Psoas muscle (tissue), 8 donors: ENCODE results near the gene KIR2DL1. TPM values are rescaled to one million over a fixed set of nuclear protein-coding genes. Genes with fewer than 3 reads are reported as not detected.
"Not testable (repeated sequence)": the region's sequence is repeated elsewhere in the genome, so short reads cannot be mapped to it uniquely, and the experiment has no call there.

Experiments used
- ATAC-seq, 4 donors: fragments of 200-7000 bp; cut with Tn5 transposase; one replicate each; pipeline ENCODE4 v1.9.1; 2020; ENCODE audit warnings: moderate library complexity in 3 of 4, mild to moderate bottlenecking in 2 of 4
- DNase-seq, 2 donors: peaks; one replicate each; pipeline ENCODE4 v3.0.0-alpha.2; 2020
- H3K27ac ChIP-seq: fragments of 200-600 bp; one replicate; pipeline ENCODE4 v1.8.0; 2022
- H3K27me3 ChIP-seq, 3 donors: fragments of 200-600 bp in 1 of 3; one replicate each; pipeline versions ENCODE4 v1.6.1 to v1.8.0; 2013 to 2022; ENCODE audit warnings: low read length in 2 of 3, mild to moderate bottlenecking in 2 of 3, moderate library complexity in 1 of 3; ENCODE audit not compliant: insufficient read depth in 3 of 3
- H3K36me3 ChIP-seq, 2 donors: fragments of 200-600 bp in 1 of 2; one replicate each; pipeline versions ENCODE4 v1.6.1 to v1.8.0; 2013 to 2022; ENCODE audit warnings: low read depth in 1 of 2, mild to moderate bottlenecking in 1 of 2, moderate library complexity in 1 of 2; ENCODE audit not compliant: insufficient read depth in 1 of 2
- H3K4me1 ChIP-seq: fragments of 200-600 bp; one replicate; pipeline ENCODE4 v1.8.0; 2022
- H3K4me3 ChIP-seq: fragments of 200-600 bp; one replicate; pipeline ENCODE4 v1.8.0; 2022; ENCODE audit warnings: mild to moderate bottlenecking
- H3K9me3 ChIP-seq: fragments of 200-600 bp; one replicate; pipeline ENCODE4 v1.8.0; 2022
- CTCF ChIP-seq: fragments of 200-600 bp; IDR thresholded peaks from one replicate; pipeline ENCODE4 v1.8.0; 2022; ENCODE audit warnings: antibody characterized with exemption
- WGBS, 3 donors: extraction: QIAGEN DNeasy Blood & Tissue Kit; methylation state at CpG; one replicate each; pipeline versions ENCODE4 v1.1.6 to v1.1.7; 2013; 5-methylcytosine and 5-hydroxymethylcytosine counted together
- intact Hi-C, 2 donors: fragments of 100-400 bp; cut with DNase I; formaldehyde crosslinking; loops; one replicate each; pipeline versions ENCODE4 v1.11.0 to v1.14.2; 2022
- polyA plus RNA-seq, 3 donors: library from polyadenylated mRNA; stranded (reverse); fragments of 200-250 nt; gene quantifications; one replicate each; pipeline ENCODE4 v1.2.3, GENCODE V29; 2013
- total RNA-seq, 4 donors: library from RNA; stranded (reverse); fragmentation: NEBNext Ultra II Directional in 2 of 4; extraction: Animal tissue kit (Norgen Biotek cat#: 25700) in 2 of 4; gene quantifications; one replicate each; pipeline versions ENCODE4 v1.2.1 to v1.2.4, GENCODE V29; 2021 to 2023
- donor health status: healthy with polysubstance abuse.
- donor health status: DM: no; HTN: no; CAD: no; lungs with moderate emphysema.
- donor health status: Bipolar disorder and iron deficiency.
- donor health status: healthy.
- donor health status: DM: yes; HTN: yes; CAD: no.
- donor health status: DM: no; HTN: no; CAD: no.
- donor health status: DM: no; HTN: no; CAD: no.
- donor health status: DM: yes; HTN: yes; CAD: no.

Gene KIR2DL1
- total and polyA plus RNA-seq, 7 donors = 0.03 TPM; not detected in 6

GRCh38 chr19:54817670-54818536, 48.3 kb downstream of the KIR2DL1 start:
- WGBS, 3 donors = 78 to 84% (median 79%) methylated on average over 15 of the region's 15 CpGs
- DNase-seq (no peak), ATAC-seq (no peak)
- H3K27me3 ChIP-seq = no peaks in the 10 kb centered on the region
- no peak overlapping the region for H3K4me3 ChIP-seq
- no peak for TF ChIP-seq CTCF
- no peaks in the 10 kb centered on the region for H3K36me3 ChIP-seq
- no peaks in the 10 kb centered on the region for H3K4me1 ChIP-seq
- no peak overlapping the region for H3K27ac ChIP-seq
- H3K9me3 ChIP-seq = no peaks in the 10 kb centered on the region
- intact Hi-C loops = no loop called here

- WGBS, 3 donors = 57 to 64% (median 62%) methylated on average over 2 to 4 of the region's 4 CpGs
- ATAC-seq, H3K4me1 ChIP-seq, DNase-seq, H3K27me3 ChIP-seq, H3K27ac ChIP-seq, H3K9me3 ChIP-seq, intact Hi-C loops, H3K36me3 ChIP-seq, H3K4me3 ChIP-seq: not testable (repeated sequence)
These were observed 54.8 kb downstream of the KIR2DL1 start for GRCh38 chr19:54824416-54824815.

GRCh38 chr19:54825326-54825725, 55.7 kb downstream of the KIR2DL1 start:
- H3K4me3 ChIP-seq, ATAC-seq, H3K4me1 ChIP-seq, intact Hi-C loops, H3K36me3 ChIP-seq, H3K9me3 ChIP-seq, H3K27ac ChIP-seq, DNase-seq, H3K27me3 ChIP-seq: not testable (repeated sequence)
- 63 to 75% (median 65%) methylated on average over 6 to 7 of the region's 7 CpGs for WGBS, 3 donors

GRCh38 chr19:54828064-54828463, 58.5 kb downstream of the KIR2DL1 start:
- ATAC-seq, intact Hi-C loops, H3K27me3 ChIP-seq, H3K36me3 ChIP-seq, H3K9me3 ChIP-seq, DNase-seq, H3K4me3 ChIP-seq, H3K4me1 ChIP-seq, H3K27ac ChIP-seq: not testable (repeated sequence)
- WGBS, 3 donors = 68 to 74% (median 72%) methylated on average over 7 of the region's 8 CpGs

GRCh38 chr19:54832496-54832895, 62.9 kb downstream of the KIR2DL1 start, which contains the start of gene KIR2DS4:
Gene KIR2DS4 (plus strand): TSS chr19:54832676.
- intact Hi-C loops, ATAC-seq, H3K27ac ChIP-seq, H3K4me3 ChIP-seq, H3K27me3 ChIP-seq, H3K9me3 ChIP-seq, H3K36me3 ChIP-seq, DNase-seq, H3K4me1 ChIP-seq: not testable (repeated sequence)
- 86 to 90% (median 88%) methylated on average over 14 of the region's 14 CpGs for WGBS, 3 donors

Other genes with a start within 250 kb of the KIR2DL1 start
- 1 to 10 TPM in 2 of 4 donors, under 1 TPM in 2; 0.68 to 1.8 (median 1.0) TPM for gene LILRA2, start 196.0 kb upstream of the KIR2DL1 start, total RNA-seq
- gene LILRA2, start 196.0 kb upstream of the KIR2DL1 start, polyA plus RNA-seq = under 1 TPM; 0.25 to 0.36 (median 0.26) TPM
- under 1 TPM; 0.32 to 0.53 (median 0.34) TPM for gene LILRA1, start 176.2 kb upstream of the KIR2DL1 start, total RNA-seq
- gene LILRA1, start 176.2 kb upstream of the KIR2DL1 start, polyA plus RNA-seq = under 1 TPM in 2 of 3 donors, not detected in 1; 0.09 to 0.13 TPM
- gene LILRB1, start 139.3 kb upstream of the KIR2DL1 start, total RNA-seq = 1 to 10 TPM in 3 of 4 donors, under 1 TPM in 1; 0.95 to 2.0 (median 1.2) TPM
- under 1 TPM; 0.17 to 0.33 (median 0.25) TPM for gene LILRB1, start 139.3 kb upstream of the KIR2DL1 start, polyA plus RNA-seq
- 1 to 10 TPM in 2 of 4 donors, under 1 TPM in 2; 0.54 to 1.7 (median 0.99) TPM for gene LILRB4, start 106.8 kb upstream of the KIR2DL1 start, total RNA-seq
- under 1 TPM; 0.27 to 0.56 (median 0.37) TPM for gene LILRB4, start 106.8 kb upstream of the KIR2DL1 start, polyA plus RNA-seq
- gene KIR3DL3, start 45.4 kb upstream of the KIR2DL1 start, total RNA-seq = not detected
- not detected for gene KIR3DL3, start 45.4 kb upstream of the KIR2DL1 start, polyA plus RNA-seq
- not detected for gene KIR2DL3, start 31.3 kb upstream of the KIR2DL1 start, total RNA-seq
- gene KIR2DL3, start 31.3 kb upstream of the KIR2DL1 start, polyA plus RNA-seq = not detected
- gene KIR2DL4, start 33.8 kb downstream of the KIR2DL1 start, total RNA-seq = not detected
- gene KIR2DL4, start 33.8 kb downstream of the KIR2DL1 start, polyA plus RNA-seq = under 1 TPM in 1 of 3 donors, not detected in 2; 0.05 TPM
- not detected for gene KIR3DL1, start 46.7 kb downstream of the KIR2DL1 start, total RNA-seq
- under 1 TPM in 1 of 3 donors, not detected in 2; 0.01 TPM for gene KIR3DL1, start 46.7 kb downstream of the KIR2DL1 start, polyA plus RNA-seq
- gene KIR2DS4, start 62.9 kb downstream of the KIR2DL1 start, total RNA-seq = under 1 TPM in 1 of 4 donors, not detected in 3; 0.17 TPM
- under 1 TPM in 1 of 3 donors, not detected in 2; 0.06 TPM for gene KIR2DS4, start 62.9 kb downstream of the KIR2DL1 start, polyA plus RNA-seq
- gene KIR3DL2, start 80.7 kb downstream of the KIR2DL1 start, total RNA-seq = not detected
- under 1 TPM in 1 of 3 donors, not detected in 2; 0.03 TPM for gene KIR3DL2, start 80.7 kb downstream of the KIR2DL1 start, polyA plus RNA-seq
- gene FCAR, start 104.4 kb downstream of the KIR2DL1 start, total RNA-seq = 1 to 10 TPM in 1 of 4 donors, under 1 TPM in 2, not detected in 1; 0.24 to 1.0 (median 0.27) TPM
- under 1 TPM in 1 of 3 donors, not detected in 2; 0.04 TPM for gene FCAR, start 104.4 kb downstream of the KIR2DL1 start, polyA plus RNA-seq
- gene NCR1, start 136.4 kb downstream of the KIR2DL1 start, total RNA-seq = under 1 TPM in 2 of 4 donors, not detected in 2; 0.27 to 0.32 TPM
- gene NCR1, start 136.4 kb downstream of the KIR2DL1 start, polyA plus RNA-seq = not detected
- not detected for gene NLRP7, start 177.7 kb downstream of the KIR2DL1 start, total RNA-seq
- not detected for gene NLRP7, start 177.7 kb downstream of the KIR2DL1 start, polyA plus RNA-seq
- gene NLRP2, start 196.6 kb downstream of the KIR2DL1 start, total RNA-seq = under 1 TPM in 2 of 4 donors, not detected in 2; 0.13 to 0.30 TPM
- gene NLRP2, start 196.6 kb downstream of the KIR2DL1 start, polyA plus RNA-seq = under 1 TPM; 0.03 to 0.15 (median 0.06) TPM